Activated CD8-positive, alpha-beta memory T cell treated with anti-CD3 and anti-CD28 coated beads, Interleukin-2, amount 50 U/mL, for 1 hour (primary cell): ENCODE results near the gene FBXW7.

Experiments
- DNase-seq: peaks from one replicate; pipeline ENCODE4 v3.0.0-alpha.2; 2020; ENCODE audit errors: extremely low read depth

Gene FBXW7

GRCh38 chr4:152431291-152431690, 104.6 kb downstream of the FBXW7 start:
- no peak for DNase-seq

- no peak for DNase-seq
Measured at GRCh38 chr4:152430507-152430906, 105.4 kb downstream of the FBXW7 start.

GRCh38 chr4:152427981-152428380, 107.9 kb downstream of the FBXW7 start:
- DNase-seq, result no peak

- DNase-seq, result no peak
Measured at GRCh38 chr4:152424977-152425376, 110.9 kb downstream of the FBXW7 start.

GRCh38 chr4:152424396-152424795, 111.5 kb downstream of the FBXW7 start:
- DNase-seq, result no peak

- no peak for DNase-seq
Measured at GRCh38 chr4:152422817-152423320, 113.0 kb downstream of the FBXW7 start.

- no peak for DNase-seq
Measured at GRCh38 chr4:152421576-152421975, 114.3 kb downstream of the FBXW7 start.

- no peak for DNase-seq
Measured at GRCh38 chr4:152419809-152420208, 116.1 kb downstream of the FBXW7 start.

- DNase-seq, result no peak
Measured at GRCh38 chr4:152417673-152418072, 118.2 kb downstream of the FBXW7 start.

- no peak for DNase-seq
Measured at GRCh38 chr4:152415980-152416379, 119.9 kb downstream of the FBXW7 start.

- DNase-seq, result no peak
Measured at GRCh38 chr4:152408514-152409327, 127.2 kb downstream of the FBXW7 start.

- no peak for DNase-seq
Measured at GRCh38 chr4:152401424-152401823, 134.5 kb downstream of the FBXW7 start.

GRCh38 chr4:152399246-152399645, 136.6 kb downstream of the FBXW7 start:
- no peak for DNase-seq

GRCh38 chr4:152398060-152398459, 137.8 kb downstream of the FBXW7 start:
- DNase-seq, result no peak

- DNase-seq, result no peak
Measured at GRCh38 chr4:152394791-152395190, 141.1 kb downstream of the FBXW7 start.

- no peak for DNase-seq
Measured at GRCh38 chr4:152392079-152392478, 143.8 kb downstream of the FBXW7 start.

- DNase-seq, result no peak
Measured at GRCh38 chr4:152390216-152390615, 145.7 kb downstream of the FBXW7 start.

- DNase-seq, result no peak
Measured at GRCh38 chr4:152389359-152389758, 146.5 kb downstream of the FBXW7 start.

GRCh38 chr4:152385551-152385950, 150.3 kb downstream of the FBXW7 start:
- no peak for DNase-seq

GRCh38 chr4:152382057-152382785, 153.7 kb downstream of the FBXW7 start:
- no peak for DNase-seq

GRCh38 chr4:152380919-152381318, 155.0 kb downstream of the FBXW7 start:
- no peak for DNase-seq

- DNase-seq, result no peak
Measured at GRCh38 chr4:152380185-152380584, 155.7 kb downstream of the FBXW7 start.
